CD4-positive, alpha-beta T cell (primary cell): ENCODE results near the gene SAA4. TPM values are rescaled to one million over a fixed set of nuclear protein-coding genes. Genes with fewer than 3 reads are reported as not detected.

Source experiments
- ATAC-seq: fragments of 200-7000 bp; cut with Tn5 transposase; one replicate; pipeline ENCODE4 v1.10.0; 2022; ENCODE audit warnings: mild to moderate bottlenecking; ENCODE audit not compliant: poor library complexity
- CTCF ChIA-PET: fragments of 350-600 bp; sonication (Branson Sonifier 250); formaldehyde crosslinking; loops from one replicate; lab custom pipeline; 2021; ENCODE audit warnings: antibody characterized with exemption, inconsistent platforms; lab: Charles Lee
- POLR2A ChIA-PET: fragments of 350-600 bp; sonication (Branson Sonifier 250); formaldehyde crosslinking; loops from one replicate; lab custom pipeline; 2021; ENCODE audit warnings: antibody characterized with exemption, inconsistent platforms; lab: Charles Lee
- DNase-seq, 14 experiments: peaks; one replicate each; pipeline ENCODE4 v3.0.0-alpha.2; 2013 to 2020; ENCODE audit warnings: mixed read lengths in 2 of 14
- H3K27ac ChIP-seq, 2 donors: one replicate each; pipeline versions ENCODE4 v1.5.1 to v1.7.0; 2013; ENCODE audit warnings: low read length in 2 of 2, low read depth in 1 of 2, mild to moderate bottlenecking in 1 of 2
- H3K27me3 ChIP-seq, 2 experiments: 1 replicate in 1 of 2; 2 replicates in 1 of 2; pipeline versions ENCODE4 v1.6.1 to v1.7.0; 2013; ENCODE audit warnings: low read length in 2 of 2, control low read depth in 1 of 2, mild to moderate bottlenecking in 1 of 2, moderate library complexity in 1 of 2; ENCODE audit not compliant: insufficient read depth in 2 of 2, control insufficient read depth in 1 of 2
- H3K36me3 ChIP-seq: one replicate; pipeline ENCODE4 v1.6.1; 2013; ENCODE audit warnings: low read length, control low read depth; ENCODE audit not compliant: insufficient read depth
- H3K4me1 ChIP-seq: one replicate; pipeline ENCODE4 v1.6.1; 2013; ENCODE audit warnings: low read length, control low read depth; ENCODE audit not compliant: insufficient read depth
- H3K4me3 ChIP-seq: one replicate; pipeline ENCODE4 v1.5.1; 2013; ENCODE audit warnings: mild to moderate bottlenecking, low read length, moderate library complexity
- H3K9me3 ChIP-seq, 2 experiments: 1 replicate in 1 of 2; 2 replicates in 1 of 2; pipeline versions ENCODE4 v1.6.1 to v1.7.0; 2013; ENCODE audit warnings: low read length in 2 of 2, mild to moderate bottlenecking in 2 of 2, control low read depth in 1 of 2, moderate library complexity in 1 of 2; ENCODE audit not compliant: control insufficient read depth in 1 of 2, insufficient read depth in 1 of 2
- H3K27ac Mint-ChIP-seq: one replicate; pipeline ENCODE4 v1.8.0; 2020; ENCODE audit warnings: mixed read lengths
- H3K27me3 Mint-ChIP-seq: one replicate; pipeline ENCODE4 v1.8.0; 2021; ENCODE audit warnings: mixed read lengths
- H3K36me3 Mint-ChIP-seq: one replicate; pipeline ENCODE4 v1.8.0; 2021; ENCODE audit warnings: low read depth, mixed read lengths
- H3K4me1 Mint-ChIP-seq: one replicate; pipeline ENCODE4 v1.8.0; 2021; ENCODE audit warnings: low read depth, mixed read lengths
- H3K4me3 Mint-ChIP-seq: one replicate; pipeline ENCODE4 v1.8.0; 2020; ENCODE audit warnings: mild to moderate bottlenecking, mixed read lengths
- H3K9me3 Mint-ChIP-seq: one replicate; pipeline ENCODE4 v1.8.0; 2020; ENCODE audit warnings: mixed read lengths
- intact Hi-C, 2 experiments: fragments of 100-400 bp; cut with DNase I in 1 of 2; cut with micrococcal nuclease in 1 of 2; formaldehyde crosslinking; loops; one replicate each; pipeline versions ENCODE4 v1.15.1 to v1.9.0; 2023 to 2025; cut with DNase I, micrococcal nuclease
- total RNA-seq, 174 experiments: library from RNA in 2 of 174; stranded (reverse) in 2 of 174; gene quantifications; one replicate each; pipeline ENCODE4 v1.2.3 and lab custom pipeline; 2021 to 2026
- TF ChIP-seq, protein P1 (sequence below): fragments of 200-600 bp; IDR thresholded peaks from one replicate; pipeline ENCODE4 v1.8.0; 2022; ENCODE audit warnings: antibody characterized with exemption, mild to moderate bottlenecking

SAA4 gene
- total RNA-seq, 2 experiments from 2014 or later = not detected

DNA sequence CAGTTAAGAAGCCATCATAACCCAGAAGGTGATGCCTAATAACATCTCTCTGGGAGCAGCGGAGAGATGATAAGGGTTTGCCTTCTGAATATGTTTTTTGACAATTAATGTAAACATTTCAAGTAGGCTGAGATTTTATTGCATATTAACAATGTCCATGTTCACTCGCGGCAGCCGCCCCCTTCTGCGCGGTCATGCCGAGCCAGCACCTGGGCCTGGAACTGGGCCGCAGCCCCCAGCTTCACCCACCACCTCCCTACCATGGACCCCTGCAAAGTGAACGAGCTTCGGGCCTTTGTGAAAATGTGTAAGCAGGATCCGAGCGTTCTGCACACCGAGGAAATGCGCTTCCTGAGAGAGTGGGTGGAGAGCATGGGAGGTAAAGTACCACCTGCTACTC lies 25.1 kb upstream of the SAA4 start:
- H3K9me3 ChIP-seq = no peaks in the 10 kb centered on the region
- TF ChIP-seq, protein P1, sequence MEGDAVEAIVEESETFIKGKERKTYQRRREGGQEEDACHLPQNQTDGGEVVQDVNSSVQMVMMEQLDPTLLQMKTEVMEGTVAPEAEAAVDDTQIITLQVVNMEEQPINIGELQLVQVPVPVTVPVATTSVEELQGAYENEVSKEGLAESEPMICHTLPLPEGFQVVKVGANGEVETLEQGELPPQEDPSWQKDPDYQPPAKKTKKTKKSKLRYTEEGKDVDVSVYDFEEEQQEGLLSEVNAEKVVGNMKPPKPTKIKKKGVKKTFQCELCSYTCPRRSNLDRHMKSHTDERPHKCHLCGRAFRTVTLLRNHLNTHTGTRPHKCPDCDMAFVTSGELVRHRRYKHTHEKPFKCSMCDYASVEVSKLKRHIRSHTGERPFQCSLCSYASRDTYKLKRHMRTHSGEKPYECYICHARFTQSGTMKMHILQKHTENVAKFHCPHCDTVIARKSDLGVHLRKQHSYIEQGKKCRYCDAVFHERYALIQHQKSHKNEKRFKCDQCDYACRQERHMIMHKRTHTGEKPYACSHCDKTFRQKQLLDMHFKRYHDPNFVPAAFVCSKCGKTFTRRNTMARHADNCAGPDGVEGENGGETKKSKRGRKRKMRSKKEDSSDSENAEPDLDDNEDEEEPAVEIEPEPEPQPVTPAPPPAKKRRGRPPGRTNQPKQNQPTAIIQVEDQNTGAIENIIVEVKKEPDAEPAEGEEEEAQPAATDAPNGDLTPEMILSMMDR = no peak
- no peak overlapping the region for H3K27ac Mint-ChIP-seq
- H3K4me1 ChIP-seq = no peaks in the 10 kb centered on the region
- no peak overlapping the region for H3K27ac ChIP-seq
- no peaks in the 10 kb centered on the region for H3K36me3 Mint-ChIP-seq
- H3K27me3 Mint-ChIP-seq = no peaks in the 10 kb centered on the region
- CTCF ChIA-PET = no interaction called here
- no peak overlapping the region for H3K4me3 ChIP-seq
- no peaks in the 10 kb centered on the region for H3K36me3 ChIP-seq
- no peaks in the 10 kb centered on the region for H3K4me1 Mint-ChIP-seq
- intact Hi-C loops = no loop called here
- POLR2A ChIA-PET = no interaction called here
- H3K4me3 Mint-ChIP-seq = no peak overlapping the region
- DNase-seq = no peak
- no peaks in the 10 kb centered on the region for H3K9me3 Mint-ChIP-seq
- no peak for ATAC-seq
- peaks cover 0 to 3% of the 10 kb centered on the region in 2 experiments for H3K27me3 ChIP-seq

DNA sequence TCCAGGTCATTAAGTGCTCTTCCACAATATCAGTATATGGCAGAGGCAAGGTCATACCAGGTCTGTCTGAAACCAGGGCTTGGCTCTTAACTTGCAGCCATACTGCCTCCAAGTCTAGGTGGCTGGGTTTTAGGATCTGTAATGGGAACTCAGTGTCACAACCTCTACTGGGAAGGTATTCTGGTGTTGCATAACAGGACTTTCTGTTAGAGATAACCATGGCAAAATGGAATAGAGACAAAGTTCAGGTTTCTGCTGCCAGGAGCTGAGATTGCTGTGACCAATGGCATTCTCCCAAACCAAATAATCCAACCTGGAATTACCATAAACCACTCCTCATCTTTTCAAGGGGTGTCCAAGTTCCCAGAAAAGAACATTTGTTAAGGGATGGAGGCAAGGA lies 22.7 kb upstream of the SAA4 start:
- H3K36me3 ChIP-seq = no peaks in the 10 kb centered on the region
- intact Hi-C loops = loop anchor here in 1 of 2 experiments (10.0 kb wide), 1 partner anchor 476 kb away; no protein-coding TSS in a partner anchor
- DNase-seq = no peak
- CTCF ChIA-PET = no interaction called here
- POLR2A ChIA-PET = no interaction called here
- TF ChIP-seq, protein P1 = no peak
- no peaks in the 10 kb centered on the region for H3K9me3 ChIP-seq
- no peak overlapping the region for H3K27ac ChIP-seq
- peaks cover 0 to 3% of the 10 kb centered on the region in 2 experiments for H3K27me3 ChIP-seq
- ATAC-seq = no peak
- H3K9me3 Mint-ChIP-seq = no peaks in the 10 kb centered on the region
- H3K27me3 Mint-ChIP-seq = peaks cover 8% of the 10 kb centered on the region
- no peak overlapping the region for H3K4me3 ChIP-seq
- no peaks in the 10 kb centered on the region for H3K36me3 Mint-ChIP-seq
- no peaks in the 10 kb centered on the region for H3K4me1 Mint-ChIP-seq
- no peak overlapping the region for H3K4me3 Mint-ChIP-seq
- no peak overlapping the region for H3K27ac Mint-ChIP-seq
- H3K4me1 ChIP-seq = no peaks in the 10 kb centered on the region

DNA sequence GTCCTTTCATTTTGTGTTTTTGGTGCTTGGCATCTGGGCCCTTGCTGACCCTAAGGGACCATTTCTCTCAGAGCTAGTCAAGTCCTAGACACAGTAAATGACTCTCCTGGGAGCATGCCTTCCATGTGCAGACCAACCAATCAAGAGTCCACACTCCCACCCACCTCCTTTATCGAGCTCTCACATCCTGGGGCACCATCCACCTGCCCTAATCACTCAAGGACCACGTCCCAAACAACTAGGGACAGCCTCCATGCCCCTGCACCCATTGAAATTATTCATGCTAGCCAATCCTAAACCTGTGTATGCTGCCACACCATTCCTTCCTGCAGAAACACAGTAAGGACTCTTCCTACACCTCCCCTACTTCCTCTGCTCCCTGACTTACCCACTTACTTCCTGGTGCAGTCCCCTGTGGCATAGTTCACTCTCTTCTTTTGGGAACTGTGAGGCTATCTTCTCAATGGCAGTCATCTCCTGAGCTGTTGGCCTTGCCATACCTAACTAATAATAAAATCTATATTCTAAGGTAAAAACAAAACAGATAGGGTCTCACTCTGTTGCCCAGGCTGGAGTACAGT lies 18.3 kb upstream of the SAA4 start:
- Mint-ChIP-seq H3K4me1 (no peaks in the 10 kb centered on the region), H3K4me3 (no peak overlapping the region), H3K27me3 (peaks cover 8% of the 10 kb centered on the region), H3K36me3 (no peaks in the 10 kb centered on the region), H3K9me3 (no peaks in the 10 kb centered on the region), H3K27ac (no peak overlapping the region)
- Histone ChIP-seq H3K4me1 (no peaks in the 10 kb centered on the region), H3K27ac (no peak overlapping the region), H3K9me3 (no peaks in the 10 kb centered on the region), H3K4me3 (no peak overlapping the region), H3K36me3 (no peaks in the 10 kb centered on the region), H3K27me3 (peaks cover 0 to under 1% of the 10 kb centered on the region in 2 experiments)
- intact Hi-C loops = loop anchor here in 1 of 2 experiments (10.0 kb wide), 1 partner anchor 480 kb away; no protein-coding TSS in a partner anchor
- TF ChIP-seq, protein P1 = no peak
- no peak for DNase-seq
- ChIA-PET POLR2A (no interaction called here), CTCF (no interaction called here)
- ATAC-seq = no peak
